T-cell (primary cell): ENCODE results near the gene STARD7. TPM values are rescaled to one million over a fixed set of nuclear protein-coding genes. Genes with fewer than 3 reads are reported as not detected.
"Not testable (repeated sequence)": the region's sequence is repeated elsewhere in the genome, so short reads cannot be mapped to it uniquely, and the experiment has no call there.

Source experiments
- ATAC-seq, 4 experiments: fragments of 200-7000 bp in 3 of 4; fragments of 150-1000 bp in 1 of 4; cut with Tn5 transposase; replicated peaks in 1 of 4; 1 replicate in 3 of 4; 2 replicates in 1 of 4; pipeline ENCODE4 v1.10.0; 2021; ENCODE audit warnings: moderate library complexity in 3 of 4, mild to moderate bottlenecking in 2 of 4, moderate number of reproducible peaks in 1 of 4
- CTCF ChIA-PET, 2 donors: fragments of 300-600 bp; sonication (Branson Sonifier 250); formaldehyde crosslinking; loops; one replicate each; lab custom pipeline; 2022; ENCODE audit warnings: antibody characterized with exemption in 2 of 2; lab: Charles Lee
- POLR2A ChIA-PET, 2 donors: fragments of 300-600 bp; sonication (Branson Sonifier 250); formaldehyde crosslinking; loops; one replicate each; lab custom pipeline; 2022; ENCODE audit warnings: antibody characterized with exemption in 2 of 2; lab: Charles Lee
- DNase-seq, 35 experiments: peaks; one replicate each; pipeline versions ENCODE4 v3.0.0 to v3.0.0-alpha.2; 2013 to 2023
- H3K27ac ChIP-seq: one replicate; pipeline ENCODE4 v1.5.1; 2013; ENCODE audit warnings: low read length
- H3K27me3 ChIP-seq, 2 experiments: replicated peaks in 1 of 2; 1 replicate in 1 of 2; 2 replicates in 1 of 2; pipeline versions ENCODE4 v1.6.1 to v1.7.0; 2013; ENCODE audit warnings: low read length in 1 of 2, mixed read lengths in 1 of 2; ENCODE audit not compliant: control insufficient read depth in 2 of 2, insufficient read depth in 2 of 2; ENCODE audit errors: extremely low read depth in 1 of 2
- H3K36me3 ChIP-seq, 2 donors: 1 replicate in 1 of 2; 2 replicates in 1 of 2; pipeline versions ENCODE4 v1.6.1 to v1.7.0; 2013; ENCODE audit warnings: low read length in 1 of 2; ENCODE audit not compliant: control insufficient read depth in 2 of 2, insufficient read depth in 1 of 2; ENCODE audit errors: extremely low read depth in 1 of 2
- H3K4me1 ChIP-seq, 2 experiments: 1 replicate in 1 of 2; 2 replicates in 1 of 2; pipeline versions ENCODE4 v1.6.1 to v1.7.0; 2013; ENCODE audit warnings: low read length in 2 of 2, mixed read lengths in 1 of 2; ENCODE audit not compliant: insufficient read depth in 2 of 2, control insufficient read depth in 1 of 2; ENCODE audit errors: extremely low read depth in 1 of 2
- H3K4me3 ChIP-seq, 2 donors: 1 replicate in 1 of 2; 2 replicates in 1 of 2; pipeline versions ENCODE4 v1.5.1 to v1.7.0; 2013; ENCODE audit warnings: mild to moderate bottlenecking in 2 of 2, low read length in 1 of 2, moderate library complexity in 1 of 2; ENCODE audit not compliant: control insufficient read depth in 1 of 2; ENCODE audit errors: extremely low read depth in 1 of 2
- H3K9me3 ChIP-seq: 2 replicates; pipeline ENCODE4 v1.7.0; 2013
- H3K27ac Mint-ChIP-seq, 2 donors: one replicate each; pipeline ENCODE4 v1.8.0; 2020 to 2021; ENCODE audit warnings: mild to moderate bottlenecking in 2 of 2, mixed read lengths in 2 of 2
- H3K27me3 Mint-ChIP-seq, 2 donors: one replicate each; pipeline ENCODE4 v1.8.0; 2021 to 2022; ENCODE audit warnings: mixed read lengths in 2 of 2
- H3K36me3 Mint-ChIP-seq: one replicate; pipeline ENCODE4 v1.8.0; 2021; ENCODE audit warnings: mixed read lengths
- H3K4me1 Mint-ChIP-seq, 3 donors: one replicate each; pipeline ENCODE4 v1.8.0; 2020 to 2022; ENCODE audit warnings: mixed read lengths in 3 of 3, mild to moderate bottlenecking in 1 of 3
- H3K4me3 Mint-ChIP-seq, 3 donors: one replicate each; pipeline ENCODE4 v1.8.0; 2020 to 2022; ENCODE audit warnings: mild to moderate bottlenecking in 3 of 3, mixed read lengths in 3 of 3, moderate library complexity in 3 of 3
- H3K9me3 Mint-ChIP-seq, 3 donors: one replicate each; pipeline ENCODE4 v1.8.0; 2020 to 2022; ENCODE audit warnings: mixed read lengths in 3 of 3
- WGBS: methylation state at CpG from one replicate; pipeline ENCODE4 v1.1.5; 2013; ENCODE audit warnings: missing lambda C conversion rate; ENCODE audit not compliant: insufficient coverage; 5-methylcytosine and 5-hydroxymethylcytosine counted together
- total RNA-seq, 35 experiments: library from RNA in 6 of 35; stranded (reverse) in 6 of 35; fragments of 120-200 nt in 1 of 35; gene quantifications; one replicate each; pipeline versions ENCODE4 v1.2.1 to v1.2.4 and lab custom pipeline; 2013 to 2026

Gene STARD7
- total RNA-seq, 5 donors from 2014 or later (not counting 1 experiment from before 2014, with no cell fraction given), result 65.0 to 95.3 (median 84.4) TPM

GRCh38 chr2:96144481-96145035 is 64.1 kb downstream of the STARD7 start:
- H3K27me3 Mint-ChIP-seq, result no peaks in the 10 kb centered on the region
- H3K4me1 Mint-ChIP-seq, result peaks cover 64 to 72% (median 69%) of the 10 kb centered on the region in 3 donors
- Histone ChIP-seq H3K27me3 (no peaks in the 10 kb centered on the region), H3K27ac (peak overlapping the region; percentile 65), H3K4me1 (peaks cover 34 to 83% of the 10 kb centered on the region in 2 experiments), H3K36me3 (peaks cover 6 to 16% of the 10 kb centered on the region in 2 donors), H3K9me3 (no peaks in the 10 kb centered on the region), H3K4me3 (peak overlapping the region; percentile 77 to 89)
- peak overlapping the region; percentile 90 to 97 (median 92) for H3K4me3 Mint-ChIP-seq
- H3K9me3 Mint-ChIP-seq, result no peaks in the 10 kb centered on the region
- ChIA-PET CTCF (interaction anchor here in 1 of 2 donors (4.1 kb wide), 1 partner anchor 31 kb away, joined by 33 read pairs; no protein-coding TSS in a partner anchor), POLR2A (interaction anchor here in 1 of 2 donors (0.8 kb wide), 1 partner anchor 16 kb away, joined by 3 read pairs; no protein-coding TSS in a partner anchor)
- WGBS, result under 1% methylated on average over 30 of the region's 35 CpGs
- peaks cover 13% of the 10 kb centered on the region for H3K36me3 Mint-ChIP-seq
- ATAC-seq (peak in 3 of 4 experiments; percentile 1 to 8 (median 7)), DNase-seq (peak in 20 of 35 experiments; percentile 22 to 59 (median 37))
- peak overlapping the region; percentile 91 to 94 for H3K27ac Mint-ChIP-seq

DNA sequence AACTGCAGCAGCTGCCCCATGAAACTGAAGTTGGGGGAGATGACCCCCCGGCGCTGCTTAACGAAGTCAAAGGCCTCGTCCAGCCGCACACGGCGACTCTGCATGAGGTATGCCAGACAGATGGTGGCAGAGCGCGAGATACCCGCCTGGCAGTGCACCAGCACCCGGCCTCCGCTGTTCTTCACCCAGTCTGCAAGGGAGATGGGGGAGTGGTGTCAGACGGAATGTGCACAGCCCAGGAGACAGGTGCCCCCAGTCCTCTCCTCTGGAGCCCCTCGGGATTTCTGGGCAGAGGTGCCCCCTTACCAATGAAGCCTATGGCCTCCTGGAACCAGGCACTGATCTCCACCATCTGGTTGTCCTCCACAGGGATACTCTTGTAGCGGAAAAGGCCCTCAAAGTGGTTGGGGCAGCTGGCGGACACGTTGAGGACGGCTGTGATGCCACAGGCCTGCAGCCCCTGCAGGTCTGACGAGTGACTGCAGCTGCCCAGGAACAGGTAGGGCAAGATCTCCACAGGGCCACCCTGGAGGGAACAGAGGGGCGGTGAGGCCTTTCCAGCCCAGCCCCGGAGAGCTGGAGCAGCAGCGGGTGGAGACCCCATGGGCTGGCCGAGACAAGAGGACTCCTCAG is 64.7 kb downstream of the STARD7 start:
- Mint-ChIP-seq H3K4me1 (peaks cover 65 to 71% (median 70%) of the 10 kb centered on the region in 3 donors), H3K9me3 (no peaks in the 10 kb centered on the region), H3K36me3 (peaks cover 13% of the 10 kb centered on the region)

DNA sequence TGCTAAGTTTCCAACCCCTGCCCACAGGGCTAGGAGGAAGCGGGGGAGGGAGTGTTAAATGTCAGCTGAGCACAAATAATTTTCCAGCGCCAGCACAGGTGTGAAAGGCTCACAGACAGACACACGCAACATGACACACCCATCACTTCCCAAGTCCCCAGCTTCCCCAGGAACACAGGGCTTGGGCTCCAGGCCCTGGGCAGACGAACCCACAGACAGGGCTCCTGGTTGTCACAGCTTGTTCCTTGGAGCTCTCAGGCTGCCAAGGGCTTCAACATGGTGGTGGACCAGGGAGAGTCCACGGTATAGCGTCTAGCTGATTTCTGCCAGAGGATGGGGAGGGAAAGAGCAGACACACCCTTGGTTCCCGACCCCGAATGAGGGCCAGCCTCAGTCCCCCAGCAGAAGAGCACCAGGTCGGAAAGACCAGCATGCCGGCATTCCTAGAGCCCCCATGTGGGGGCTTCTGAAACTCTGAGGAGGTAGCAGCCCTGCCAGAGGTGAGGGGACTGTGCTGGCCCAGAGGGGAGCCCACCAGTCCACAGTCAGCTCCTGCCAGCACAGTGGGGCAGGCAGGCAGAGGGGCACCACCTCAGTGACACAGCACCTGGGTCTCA is 65.3 kb downstream of the STARD7 start:
- H3K36me3 ChIP-seq, result peaks cover 6 to 16% of the 10 kb centered on the region in 2 donors
- POLR2A ChIA-PET, result interaction anchor here in 1 of 2 donors (0.8 kb wide), 1 partner anchor 31 kb away, joined by 3 read pairs; no protein-coding TSS in a partner anchor
- peak overlapping the region; percentile 77 to 89 for H3K4me3 ChIP-seq
- peaks cover 66 to 69% (median 68%) of the 10 kb centered on the region in 3 donors for H3K4me1 Mint-ChIP-seq
- peaks cover 13% of the 10 kb centered on the region for H3K36me3 Mint-ChIP-seq
- H3K9me3 ChIP-seq, result no peaks in the 10 kb centered on the region
- no peaks in the 10 kb centered on the region for H3K27me3 Mint-ChIP-seq
- peak overlapping the region; percentile 91 to 94 for H3K27ac Mint-ChIP-seq
- peak overlapping the region; percentile 90 to 97 (median 92) for H3K4me3 Mint-ChIP-seq
- peak in 3 of 35 experiments; percentile 32 to 52 (median 34) for DNase-seq
- WGBS, result 20% methylated on average over 7 of the region's 10 CpGs
- H3K27me3 ChIP-seq, result no peaks in the 10 kb centered on the region
- peaks cover 27 to 82% of the 10 kb centered on the region in 2 experiments for H3K4me1 ChIP-seq
- CTCF ChIA-PET, result interaction anchor here (1.0 to 4.1 kb wide), 4 partner anchors 21 to 32 kb away, joined by 3 to 33 read pairs (median 6); no protein-coding TSS in a partner anchor
- H3K27ac ChIP-seq, result peak overlapping the region; percentile 65
- no peaks in the 10 kb centered on the region for H3K9me3 Mint-ChIP-seq
- ATAC-seq, result no peak

More for the DNA sequence above, 64.7 kb downstream of the STARD7 start:
- Histone ChIP-seq H3K4me3 (peak overlapping the region; percentile 77 to 89), H3K9me3 (no peaks in the 10 kb centered on the region), H3K27me3 (no peaks in the 10 kb centered on the region), H3K27ac (peak overlapping the region; percentile 65), H3K36me3 (peaks cover 6 to 16% of the 10 kb centered on the region in 2 donors), H3K4me1 (peaks cover 31 to 83% of the 10 kb centered on the region in 2 experiments)
- Mint-ChIP-seq H3K27ac (peak overlapping the region; percentile 91 to 94), H3K4me3 (peak overlapping the region; percentile 90 to 97 (median 92)), H3K27me3 (no peaks in the 10 kb centered on the region)
- ATAC-seq, result no peak
- peak in 30 of 35 experiments; percentile 29 to 62 (median 48) for DNase-seq
- ChIA-PET POLR2A (interaction anchor here in 1 of 2 donors (0.8 kb wide), 1 partner anchor 31 kb away, joined by 3 read pairs; no protein-coding TSS in a partner anchor), CTCF (interaction anchor here (2.3 to 4.1 kb wide), 2 partner anchors 30 to 31 kb away, joined by 9 to 33 read pairs; no protein-coding TSS in a partner anchor)
- WGBS, result 9% methylated on average over 22 of the region's 23 CpGs

GRCh38 chr2:96142217-96143113 is 66.2 kb downstream of the STARD7 start:
- H3K27me3 Mint-ChIP-seq, result no peaks in the 10 kb centered on the region
- DNase-seq (peak in 30 of 35 experiments; percentile 37 to 79 (median 57)), ATAC-seq (no peak)
- peaks cover 61 to 63% (median 61%) of the 10 kb centered on the region in 3 donors for H3K4me1 Mint-ChIP-seq
- H3K9me3 ChIP-seq, result no peaks in the 10 kb centered on the region
- peak overlapping the region; percentile 90 to 97 (median 92) for H3K4me3 Mint-ChIP-seq
- peaks cover 13% of the 10 kb centered on the region for H3K36me3 Mint-ChIP-seq
- H3K36me3 ChIP-seq, result peaks cover 9 to 16% of the 10 kb centered on the region in 2 donors
- peak overlapping the region; percentile 65 for H3K27ac ChIP-seq
- peak overlapping the region; percentile 77 to 89 for H3K4me3 ChIP-seq
- peak overlapping the region; percentile 91 to 94 for H3K27ac Mint-ChIP-seq
- H3K9me3 Mint-ChIP-seq, result no peaks in the 10 kb centered on the region
- peaks cover 19 to 82% of the 10 kb centered on the region in 2 experiments for H3K4me1 ChIP-seq
- WGBS, result 46% methylated on average over 18 of the region's 26 CpGs
- H3K27me3 ChIP-seq, result peaks cover 0 to 3% of the 10 kb centered on the region in 2 experiments
- ChIA-PET CTCF (interaction anchor here (0.7 to 4.1 kb wide), 8 partner anchors 16 to 33 kb away, joined by 3 to 33 read pairs (median 4); no protein-coding TSS in a partner anchor), POLR2A (interaction anchor here (0.5 to 0.8 kb wide), 3 partner anchors 22 to 394 kb away, joined by 3 to 4 read pairs (median 3); partner anchors contain the start of gene ARID5A (in 1 of the 2))

- H3K27me3 Mint-ChIP-seq, ATAC-seq, POLR2A ChIA-PET, H3K9me3 ChIP-seq, H3K27me3 ChIP-seq, DNase-seq, H3K9me3 Mint-ChIP-seq, H3K4me3 ChIP-seq: not testable (repeated sequence)
- peak overlapping the region; percentile 85 for H3K27ac Mint-ChIP-seq
- H3K4me3 Mint-ChIP-seq, result peak overlapping the region in 1 of 3 donors; percentile 97
- peaks cover 13% of the 10 kb centered on the region for H3K36me3 Mint-ChIP-seq
- Histone ChIP-seq H3K27ac (peak overlapping the region; percentile 65), H3K4me1 (peaks cover 13 to 82% of the 10 kb centered on the region in 2 experiments), H3K36me3 (peaks cover 9 to 16% of the 10 kb centered on the region in 2 donors)
- CTCF ChIA-PET, result interaction anchor here (0.7 to 4.1 kb wide), 5 partner anchors 21 to 34 kb away, joined by 3 to 33 read pairs (median 5); no protein-coding TSS in a partner anchor
- no CpG with 5 or more reads among the region's 5 CpGs for WGBS
- H3K4me1 Mint-ChIP-seq, result peaks cover 52 to 54% (median 53%) of the 10 kb centered on the region in 3 donors
Measured at GRCh38 chr2:96141624-96141967, 67.0 kb downstream of the STARD7 start.
